Measurements from ENCODE around the gene FBRSL1. TPM values are rescaled to one million over a fixed set of nuclear protein-coding genes. Genes with fewer than 3 reads are reported as not detected.

Gene FBRSL1
- total RNA-seq, 1 donor from 2014 or later: 199 TPM

DNA sequence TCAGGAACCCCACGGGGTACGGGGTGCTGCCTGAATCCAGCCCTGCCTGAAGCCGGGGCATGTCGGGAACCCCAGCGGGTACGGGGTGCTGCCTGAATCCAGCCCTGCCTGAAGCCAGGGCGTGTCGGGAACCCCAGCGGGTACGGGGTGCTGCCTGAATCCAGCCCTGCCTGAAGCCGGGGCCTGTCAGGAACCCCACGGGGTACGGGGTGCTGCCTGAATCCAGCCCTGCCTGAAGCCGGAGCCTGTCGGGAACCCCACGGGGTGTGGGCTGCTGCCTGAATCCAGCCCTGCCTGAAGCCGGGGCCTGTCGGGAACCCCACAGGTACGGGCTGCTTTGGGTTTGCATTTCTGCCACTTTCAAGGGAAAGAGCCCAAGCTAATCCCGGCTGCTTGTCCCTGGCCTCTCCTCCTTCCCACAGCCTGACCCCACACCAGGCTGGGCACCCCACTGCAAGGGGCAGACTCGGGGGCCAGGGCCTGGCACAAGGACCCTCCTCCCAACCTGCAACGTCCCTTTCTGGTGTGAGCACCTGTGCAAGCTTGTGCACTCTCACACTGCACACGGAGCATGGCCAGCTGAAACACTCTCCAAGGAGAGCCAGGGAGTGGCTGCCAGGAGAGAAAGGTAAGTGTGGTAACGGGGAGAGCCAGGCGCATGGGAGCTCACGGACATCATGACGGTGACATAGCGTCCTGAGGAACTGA lies 5.6 kb upstream of the FBRSL1 start:
- peaks cover 76% of the 10 kb centered on the region for H3K27me3 Mint-ChIP-seq
- H3K4me3 Mint-ChIP-seq (ENCODE audit: low read depth): no peak overlapping the region
- H3K27ac Mint-ChIP-seq: no peak overlapping the region
- H3K36me3 Mint-ChIP-seq (ENCODE audit: insufficient read depth): no peaks in the 10 kb centered on the region
- no peaks in the 10 kb centered on the region for H3K9me3 Mint-ChIP-seq (ENCODE audit: low read depth)
- TF ChIP-seq, protein P1, sequence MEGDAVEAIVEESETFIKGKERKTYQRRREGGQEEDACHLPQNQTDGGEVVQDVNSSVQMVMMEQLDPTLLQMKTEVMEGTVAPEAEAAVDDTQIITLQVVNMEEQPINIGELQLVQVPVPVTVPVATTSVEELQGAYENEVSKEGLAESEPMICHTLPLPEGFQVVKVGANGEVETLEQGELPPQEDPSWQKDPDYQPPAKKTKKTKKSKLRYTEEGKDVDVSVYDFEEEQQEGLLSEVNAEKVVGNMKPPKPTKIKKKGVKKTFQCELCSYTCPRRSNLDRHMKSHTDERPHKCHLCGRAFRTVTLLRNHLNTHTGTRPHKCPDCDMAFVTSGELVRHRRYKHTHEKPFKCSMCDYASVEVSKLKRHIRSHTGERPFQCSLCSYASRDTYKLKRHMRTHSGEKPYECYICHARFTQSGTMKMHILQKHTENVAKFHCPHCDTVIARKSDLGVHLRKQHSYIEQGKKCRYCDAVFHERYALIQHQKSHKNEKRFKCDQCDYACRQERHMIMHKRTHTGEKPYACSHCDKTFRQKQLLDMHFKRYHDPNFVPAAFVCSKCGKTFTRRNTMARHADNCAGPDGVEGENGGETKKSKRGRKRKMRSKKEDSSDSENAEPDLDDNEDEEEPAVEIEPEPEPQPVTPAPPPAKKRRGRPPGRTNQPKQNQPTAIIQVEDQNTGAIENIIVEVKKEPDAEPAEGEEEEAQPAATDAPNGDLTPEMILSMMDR (IDR thresholded peaks at IDR 0.05; ENCODE audit: unreplicated experiment): no peak
- no peak for DNase-seq (ENCODE audit: low spot score, unreplicated experiment)
- peaks cover 2% of the 10 kb centered on the region for H3K4me1 Mint-ChIP-seq (ENCODE audit: low read depth)

DNA sequence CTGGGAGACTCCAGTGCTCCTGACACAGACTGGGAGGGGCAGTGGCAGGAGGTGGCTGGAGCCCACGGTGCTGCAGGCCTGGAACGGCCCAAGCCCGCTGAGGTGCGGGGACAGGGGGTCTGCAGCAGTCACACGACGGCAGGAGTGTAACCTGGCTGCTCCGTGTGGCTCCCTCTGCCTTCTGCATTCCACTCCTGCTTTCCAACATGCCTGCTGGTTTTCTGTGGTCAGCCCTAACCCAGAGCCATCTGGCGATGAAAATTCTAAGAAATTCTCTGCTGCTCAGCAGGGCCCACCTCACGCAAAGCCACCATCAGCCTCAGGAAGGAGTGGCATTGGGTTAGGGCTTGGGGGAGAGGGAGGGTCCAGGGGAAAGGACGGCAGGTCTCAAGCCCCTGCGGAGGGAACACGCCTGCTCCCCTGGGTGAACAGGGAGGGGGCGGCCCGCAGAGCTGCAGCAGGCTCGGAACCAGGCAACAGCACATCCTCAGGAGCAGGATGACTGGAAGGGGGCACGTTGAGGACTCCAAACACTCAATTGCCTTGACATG lies 5.0 kb upstream of the FBRSL1 start:
- no peak overlapping the region for H3K4me3 Mint-ChIP-seq (ENCODE audit: low read depth)
- H3K36me3 Mint-ChIP-seq (ENCODE audit: insufficient read depth): no peaks in the 10 kb centered on the region
- TF ChIP-seq, protein P1 (IDR thresholded peaks at IDR 0.05; ENCODE audit: unreplicated experiment): no peak
- peaks cover 72% of the 10 kb centered on the region for H3K27me3 Mint-ChIP-seq
- no peak for DNase-seq (ENCODE audit: low spot score, unreplicated experiment)
- no peaks in the 10 kb centered on the region for H3K9me3 Mint-ChIP-seq (ENCODE audit: low read depth)
- no peak overlapping the region for H3K27ac Mint-ChIP-seq
- peaks cover 2% of the 10 kb centered on the region for H3K4me1 Mint-ChIP-seq (ENCODE audit: low read depth)

DNA sequence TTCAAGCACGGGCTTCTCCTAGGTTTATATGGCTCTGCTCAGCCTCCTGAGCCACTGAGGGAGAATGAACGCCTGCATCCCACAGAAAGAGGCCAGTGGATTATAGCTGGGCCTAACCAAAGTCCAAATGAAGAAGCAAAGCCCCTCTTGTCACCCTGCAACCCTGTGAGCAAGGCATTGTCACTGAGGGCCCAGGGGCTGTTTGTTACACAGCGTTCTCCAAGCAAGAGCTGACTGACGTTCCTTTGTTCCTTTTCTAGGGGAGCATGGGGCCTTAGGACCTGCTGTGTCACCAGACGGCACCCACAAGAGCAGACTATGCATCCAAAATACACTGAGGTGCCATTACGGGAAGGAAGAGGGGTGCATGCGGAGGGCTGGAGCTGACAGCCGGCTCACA lies 4.3 kb upstream of the FBRSL1 start:
- Mint-ChIP-seq H3K4me3 (ENCODE audit: low read depth) (no peak overlapping the region), H3K4me1 (ENCODE audit: low read depth) (peaks cover 2% of the 10 kb centered on the region), H3K27me3 (peaks cover 67% of the 10 kb centered on the region), H3K36me3 (ENCODE audit: insufficient read depth) (no peaks in the 10 kb centered on the region), H3K9me3 (ENCODE audit: low read depth) (no peaks in the 10 kb centered on the region), H3K27ac (no peak overlapping the region)
- TF ChIP-seq, protein P1 (IDR thresholded peaks at IDR 0.05; ENCODE audit: unreplicated experiment): no peak
- no peak for DNase-seq (ENCODE audit: low spot score, unreplicated experiment)

DNA sequence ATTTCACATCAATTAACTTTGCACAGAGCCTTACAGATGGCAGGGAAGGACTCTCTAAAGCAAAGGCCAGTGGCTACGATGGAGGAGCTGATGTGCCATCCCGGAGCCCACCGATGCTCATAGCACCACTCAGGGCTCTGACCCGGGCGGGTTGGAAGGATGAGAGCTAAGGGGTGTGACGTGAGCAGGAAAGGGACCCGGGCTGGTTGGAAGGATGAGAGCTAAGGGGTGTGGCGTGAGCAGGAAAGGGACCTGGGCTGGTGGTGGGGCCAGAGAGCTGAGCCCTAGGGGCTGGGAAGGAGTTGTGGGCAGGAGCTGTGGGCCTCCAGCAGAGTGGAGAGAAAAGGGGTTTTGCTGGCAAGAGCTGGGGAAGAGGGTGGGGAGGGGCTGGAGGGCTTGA lies 3.8 kb upstream of the FBRSL1 start:
- H3K27me3 Mint-ChIP-seq: peaks cover 63% of the 10 kb centered on the region
- no peak for DNase-seq (ENCODE audit: low spot score, unreplicated experiment)
- no peak overlapping the region for H3K4me3 Mint-ChIP-seq (ENCODE audit: low read depth)
- TF ChIP-seq, protein P1 (IDR thresholded peaks at IDR 0.05; ENCODE audit: unreplicated experiment): no peak
- H3K4me1 Mint-ChIP-seq (ENCODE audit: low read depth): peaks cover 4% of the 10 kb centered on the region
- H3K36me3 Mint-ChIP-seq (ENCODE audit: insufficient read depth): no peaks in the 10 kb centered on the region
- H3K9me3 Mint-ChIP-seq (ENCODE audit: low read depth): no peaks in the 10 kb centered on the region
- H3K27ac Mint-ChIP-seq: no peak overlapping the region

DNA sequence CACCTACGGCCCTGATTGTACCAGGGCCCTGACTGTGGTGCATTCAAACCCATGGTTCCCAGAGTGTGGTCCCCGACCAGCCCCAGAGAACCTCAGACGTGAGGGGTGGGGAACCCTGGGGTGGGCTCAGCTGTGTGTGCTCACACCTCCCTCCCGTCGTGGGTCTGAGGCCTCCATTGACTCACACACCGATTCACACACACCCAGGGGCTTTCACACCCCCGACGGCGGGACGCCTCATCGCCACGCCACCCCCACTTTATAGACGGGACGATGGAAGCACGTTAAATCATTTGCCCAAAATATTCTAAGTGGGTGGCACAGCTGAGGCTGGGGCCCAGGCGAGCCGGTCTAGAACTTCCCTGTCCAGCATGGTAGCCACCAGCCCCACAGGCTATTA lies 3.4 kb upstream of the FBRSL1 start:
- peaks cover 59% of the 10 kb centered on the region for H3K27me3 Mint-ChIP-seq
- H3K36me3 Mint-ChIP-seq (ENCODE audit: insufficient read depth): no peaks in the 10 kb centered on the region
- no peak for DNase-seq (ENCODE audit: low spot score, unreplicated experiment)
- peaks cover 8% of the 10 kb centered on the region for H3K4me1 Mint-ChIP-seq (ENCODE audit: low read depth)
- no peak overlapping the region for H3K27ac Mint-ChIP-seq
- no peak overlapping the region for H3K4me3 Mint-ChIP-seq (ENCODE audit: low read depth)
- no peaks in the 10 kb centered on the region for H3K9me3 Mint-ChIP-seq (ENCODE audit: low read depth)
- TF ChIP-seq, protein P1 (IDR thresholded peaks at IDR 0.05; ENCODE audit: unreplicated experiment): no peak
